IPS DF 4.7 (cell line): Measurements from ENCODE around the gene ANKRD6.
A peak's percentile ranks its signal among the peaks of the same experiment; 100 is the strongest.

Experiments
- DNase-seq: peaks from one replicate; pipeline ENCODE4 v3.0.0-alpha.2; 2013; ENCODE audit warnings: low spot score; ENCODE audit errors: extremely low read depth

Gene ANKRD6

GRCh38 chr6:89555806-89556205, 122.9 kb downstream of the ANKRD6 start:
- DNase-seq: no peak

DNA sequence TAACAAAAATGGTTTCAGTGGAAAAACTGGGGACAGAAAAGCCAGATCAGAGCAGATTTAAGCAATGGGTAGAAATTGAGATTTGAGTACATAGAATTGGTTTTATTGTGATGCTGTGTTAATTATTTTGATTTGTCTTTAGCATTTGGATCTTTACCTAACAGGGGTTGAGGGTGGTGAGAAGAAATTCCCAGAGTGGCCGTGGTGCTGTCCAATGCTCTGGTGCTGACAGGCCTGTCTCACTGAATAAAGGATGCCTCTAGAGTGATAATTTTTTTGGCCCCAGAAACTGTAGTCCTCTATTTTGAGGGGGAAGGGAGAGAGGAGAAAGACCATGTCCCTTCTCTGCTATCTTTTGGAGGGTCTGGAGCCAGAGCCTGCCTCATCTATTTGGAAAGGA, 126.5 kb downstream of the ANKRD6 start:
- no peak for DNase-seq

DNA sequence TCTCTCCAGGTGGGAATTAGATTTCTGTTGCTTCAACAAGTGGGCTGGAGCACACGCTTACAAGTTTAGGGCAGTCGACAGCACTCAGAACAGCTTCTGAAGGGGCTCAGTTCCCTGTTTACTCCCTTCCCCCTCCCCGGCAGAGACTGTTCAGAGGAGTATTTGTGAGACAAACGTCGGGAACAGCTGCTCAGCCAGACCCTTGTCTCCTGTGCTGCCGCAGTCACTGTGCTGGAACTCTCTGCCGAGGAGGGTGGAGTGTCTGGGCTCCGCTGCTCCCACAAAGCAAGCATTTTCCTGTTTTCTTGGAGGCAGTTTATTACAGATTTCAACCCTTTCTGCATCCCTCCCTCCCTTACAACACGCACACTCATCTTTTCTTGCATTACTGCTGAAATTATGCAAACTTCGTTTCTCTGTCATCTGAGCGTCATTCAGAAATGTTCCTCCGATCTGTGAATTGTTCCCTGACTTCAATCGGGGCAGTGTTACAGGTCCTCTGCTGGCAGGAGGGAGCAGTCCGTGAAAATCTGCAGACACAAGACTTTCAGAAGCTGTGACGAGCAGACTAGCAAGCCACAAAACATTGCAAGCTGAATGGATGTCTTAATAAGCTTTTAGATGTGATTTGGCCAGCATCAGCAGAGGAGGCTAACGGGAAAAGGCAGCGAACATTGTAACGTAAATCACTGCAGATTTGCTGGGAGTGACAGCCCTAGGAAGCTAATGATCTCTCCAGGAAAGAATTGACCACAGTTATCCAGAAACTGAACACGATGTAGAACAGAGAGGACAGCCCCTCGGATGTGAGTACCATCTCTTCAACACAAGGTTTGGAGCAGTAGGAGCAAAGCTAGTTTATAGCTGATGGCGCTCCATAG, 129.4 kb downstream of the ANKRD6 start:
- no peak for DNase-seq

DNA sequence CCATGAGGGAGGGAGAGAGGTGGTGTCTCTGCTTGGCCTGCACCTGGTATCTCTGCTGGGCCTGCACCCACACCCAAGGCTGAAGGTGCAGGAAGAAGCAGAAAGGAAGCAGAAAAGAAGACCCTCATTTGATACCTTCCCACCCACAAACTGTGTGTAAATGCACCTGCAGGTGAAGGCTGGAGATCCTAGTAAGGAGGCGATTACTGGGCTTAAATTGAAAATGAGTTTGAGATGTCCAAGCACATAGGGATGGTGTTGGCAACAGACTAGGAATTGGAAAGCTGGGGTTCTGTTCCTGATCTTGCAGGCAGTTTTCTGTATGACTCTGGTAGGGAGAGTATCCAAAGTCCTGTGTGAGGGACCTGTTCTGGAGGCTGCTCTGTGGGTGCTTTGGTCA, 130.9 kb downstream of the ANKRD6 start:
- no peak for DNase-seq

DNA sequence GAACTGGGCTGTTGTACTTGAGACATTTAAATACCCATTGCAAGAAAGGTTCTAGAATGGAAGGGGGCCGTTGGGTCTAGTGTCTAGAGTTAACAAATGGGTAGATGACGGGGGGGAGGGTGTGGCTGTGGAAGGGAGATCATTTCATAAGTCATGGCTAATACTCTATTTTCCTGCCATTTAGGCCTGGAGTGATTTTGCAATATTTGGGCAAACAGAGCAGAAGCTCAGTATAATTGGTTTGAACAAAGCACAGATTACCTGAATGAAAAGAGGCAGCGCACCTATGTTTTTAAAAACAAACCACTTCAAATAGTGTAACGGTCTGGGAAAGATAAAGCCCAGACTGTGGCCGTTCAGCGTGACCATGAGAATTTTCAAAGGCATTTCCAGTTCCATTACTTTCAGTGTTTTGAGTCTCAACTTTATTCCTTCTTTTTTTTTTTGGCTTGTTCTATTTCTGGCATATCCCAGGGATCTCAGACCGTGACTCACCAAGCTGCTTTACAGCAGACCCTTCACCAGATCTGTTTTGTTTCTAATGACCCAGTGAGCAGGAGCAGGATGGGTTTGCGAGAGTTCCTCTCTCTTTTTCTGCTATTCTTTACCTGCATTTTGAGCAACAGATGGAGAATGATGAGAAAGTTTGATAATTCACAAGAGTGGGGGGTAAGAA, 131.9 kb downstream of the ANKRD6 start:
- DNase-seq: no peak

- no peak for DNase-seq
These were observed 133.3 kb downstream of the ANKRD6 start for GRCh38 chr6:89566008-89566800.

- DNase-seq: no peak
These were observed 134.1 kb downstream of the ANKRD6 start for GRCh38 chr6:89566930-89567629.

GRCh38 chr6:89567630-89568390, 134.9 kb downstream of the ANKRD6 start:
- DNase-seq: no peak

- DNase-seq: no peak
These were observed 142.1 kb downstream of the ANKRD6 start for GRCh38 chr6:89574910-89575561.

DNA sequence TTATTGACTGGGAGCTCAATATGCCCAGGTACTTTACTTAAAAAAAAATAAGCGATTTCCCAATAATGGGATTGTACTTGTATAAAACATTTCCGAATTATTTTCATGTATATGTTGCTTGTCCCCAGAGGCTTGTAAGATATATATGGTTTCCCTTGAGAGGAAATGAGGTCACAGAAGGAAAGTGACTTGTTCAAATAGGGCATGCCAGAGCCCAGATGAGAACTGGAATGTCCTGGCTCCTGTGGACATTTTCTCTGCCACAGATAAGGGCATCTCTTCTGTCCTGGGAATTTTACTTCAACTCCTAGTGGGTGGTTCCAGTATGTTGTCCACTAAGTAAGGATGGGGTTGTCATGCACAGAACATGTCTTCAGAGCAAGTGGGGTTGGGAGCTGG, 142.6 kb downstream of the ANKRD6 start:
- DNase-seq: no peak

DNA sequence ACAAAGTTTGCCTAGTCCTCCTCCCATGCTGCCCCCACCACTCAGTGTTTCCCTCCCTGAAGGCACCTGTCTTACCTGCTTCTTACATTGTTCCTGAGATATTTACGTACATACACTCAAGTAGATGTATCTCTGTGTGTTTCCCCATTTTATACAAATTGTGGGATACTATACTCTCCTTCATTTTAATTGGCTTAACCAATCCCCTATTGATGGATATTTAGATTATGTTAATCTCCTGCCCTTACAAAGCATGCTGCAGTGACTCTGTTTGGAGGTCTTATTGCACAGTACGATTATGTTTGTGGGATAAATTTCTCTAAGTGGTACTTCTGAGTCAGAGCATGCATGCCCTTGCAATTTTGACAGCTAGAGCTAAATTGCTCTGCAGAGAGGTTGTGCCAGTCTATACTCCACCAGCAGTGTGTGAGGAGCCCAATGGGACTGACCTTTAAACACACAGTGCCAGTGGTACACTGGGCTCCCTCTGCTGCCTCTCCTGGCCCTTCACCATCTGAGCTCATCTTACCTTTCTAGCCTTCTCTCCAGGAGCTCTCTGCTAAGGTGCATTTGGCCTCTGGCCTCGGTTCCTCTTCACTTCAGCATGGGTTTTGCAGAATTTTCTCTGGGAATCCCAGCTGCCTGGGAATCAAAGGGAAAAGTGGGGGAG, 148.2 kb downstream of the ANKRD6 start:
- no peak for DNase-seq

DNA sequence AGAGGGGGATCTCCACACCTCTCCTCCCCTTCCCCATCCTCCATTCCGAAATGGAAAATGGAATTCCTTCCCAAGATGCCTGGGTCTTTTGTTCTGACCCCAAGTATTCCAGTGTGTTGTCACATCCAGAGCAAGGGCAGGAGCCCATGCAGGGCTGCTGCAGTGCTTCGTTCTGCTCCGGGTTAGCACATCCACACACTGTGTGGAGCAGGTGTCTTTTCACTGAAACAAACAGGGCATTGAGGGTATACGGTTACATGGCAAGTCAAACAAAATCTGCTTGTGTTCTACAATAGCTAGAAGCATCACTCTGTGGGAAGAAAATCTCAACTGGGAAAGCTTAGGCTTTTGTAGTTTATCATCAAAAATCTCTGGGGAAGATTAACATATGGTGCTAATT, 148.7 kb downstream of the ANKRD6 start:
- DNase-seq: no peak

DNA sequence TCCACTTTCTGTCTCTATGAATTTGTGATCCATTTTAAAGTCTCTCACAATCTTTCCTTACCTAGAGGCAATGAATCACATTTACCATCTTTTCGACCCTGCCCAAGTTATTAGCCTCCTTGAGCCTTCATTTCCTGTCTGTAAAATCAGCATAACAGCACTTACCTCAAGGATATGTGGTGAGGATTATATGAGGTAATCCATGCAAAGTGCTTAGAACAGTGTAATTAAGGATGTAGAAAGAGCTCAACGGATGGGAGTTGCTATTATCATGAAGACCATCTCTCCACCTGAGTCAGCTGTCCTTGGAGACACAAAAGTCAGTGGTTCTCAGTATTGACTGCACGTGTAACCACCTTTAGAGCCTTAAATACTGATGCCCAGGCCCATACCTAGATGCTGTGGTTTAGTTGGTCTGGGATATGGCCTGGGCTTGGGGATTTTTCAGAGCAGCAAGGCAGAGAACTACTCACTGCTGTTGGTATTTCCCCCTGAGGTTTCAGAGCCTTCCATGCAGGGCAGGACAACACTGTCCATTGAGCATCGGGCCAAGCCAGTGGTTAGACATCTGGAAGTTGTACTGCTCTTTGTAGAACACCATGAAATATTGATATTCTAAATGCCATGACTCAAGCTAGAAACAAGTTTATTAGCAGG, 149.8 kb downstream of the ANKRD6 start:
- DNase-seq: no peak

DNA sequence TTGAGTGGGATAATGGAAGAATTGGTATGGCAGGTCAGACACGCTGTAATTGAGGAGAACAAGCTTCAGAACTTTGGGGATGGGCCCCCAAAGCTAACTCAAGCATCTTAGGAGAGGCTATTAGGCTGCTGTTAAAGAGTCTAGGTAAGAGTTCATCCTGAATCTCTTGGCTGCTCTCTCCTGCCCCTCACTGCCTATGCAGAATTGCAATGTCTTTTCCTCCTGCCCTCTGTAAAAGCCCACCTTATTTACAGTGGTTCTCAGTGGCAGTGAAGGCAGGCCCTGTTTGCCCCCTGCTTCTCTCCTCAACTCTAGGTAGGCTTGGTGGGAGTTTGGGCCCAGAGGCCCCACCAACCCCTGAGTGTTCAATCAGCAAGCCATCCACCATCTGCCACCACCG, 150.6 kb downstream of the ANKRD6 start:
- no peak for DNase-seq

GRCh38 chr6:89584539-89584938, 151.6 kb downstream of the ANKRD6 start:
- DNase-seq: no peak

DNA sequence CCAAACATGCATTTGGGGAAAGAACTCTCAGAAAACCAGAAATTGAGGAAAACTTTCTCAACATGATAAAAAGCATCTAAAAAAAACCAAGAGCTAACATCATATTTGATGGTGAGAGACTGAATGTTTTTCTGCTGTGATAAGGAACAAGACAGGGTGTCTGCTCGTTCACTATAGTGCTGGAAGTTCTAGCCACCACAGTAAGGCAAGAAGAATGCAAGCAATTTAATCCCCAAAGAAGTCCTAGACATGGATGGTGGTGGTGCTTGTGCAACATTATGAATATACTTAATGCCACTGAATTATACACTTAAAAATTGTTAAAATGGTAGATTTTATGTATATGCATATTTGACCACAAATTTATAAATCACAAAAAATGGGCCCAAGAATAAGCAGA, 152.2 kb downstream of the ANKRD6 start:
- DNase-seq: no peak

GRCh38 chr6:89589297-89590025, 156.5 kb downstream of the ANKRD6 start:
- DNase-seq: peak; percentile 16

- no peak for DNase-seq
These were observed 157.2 kb downstream of the ANKRD6 start for GRCh38 chr6:89590133-89590532.
